WTC11 (cell line): ENCODE data around the gene CACNA1C. TPM values are rescaled to one million over a fixed set of nuclear protein-coding genes. Genes with fewer than 3 reads are reported as not detected.

Source experiments
- ATAC-seq: fragments of 200-7000 bp; cut with Tn5 transposase; 2 replicates; pipeline ENCODE4 v1.10.0; 2021; ENCODE audit warnings: mild to moderate bottlenecking, moderate library complexity
- CTCF ChIA-PET: fragments of 300-600 bp; sonication (Branson Sonifier 250); formaldehyde crosslinking; loops from one replicate; lab custom pipeline; 2021; ENCODE audit warnings: antibody characterized with exemption; lab: Charles Lee
- POLR2A ChIA-PET: fragments of 350-600 bp; sonication (Branson Sonifier 250); formaldehyde crosslinking; loops from one replicate; lab custom pipeline; 2021; ENCODE audit warnings: antibody characterized with exemption; lab: Charles Lee
- DNase-seq: peaks from one replicate; pipeline ENCODE4 v3.0.0; 2021; ENCODE audit warnings: low spot score
- H3K27ac Mint-ChIP-seq: 2 replicates; pipeline ENCODE4 v1.8.0; 2021; ENCODE audit warnings: mixed read lengths
- H3K27me3 Mint-ChIP-seq: 2 replicates; pipeline ENCODE4 v1.8.0; 2021; ENCODE audit warnings: low read depth, mild to moderate bottlenecking, moderate library complexity, mixed read lengths
- H3K36me3 Mint-ChIP-seq: 2 replicates; pipeline ENCODE4 v1.8.0; 2021; ENCODE audit warnings: mixed read lengths
- H3K4me1 Mint-ChIP-seq: 2 replicates; pipeline ENCODE4 v1.8.0; 2022; ENCODE audit warnings: mixed read lengths
- H3K4me3 Mint-ChIP-seq: 2 replicates; pipeline ENCODE4 v1.8.0; 2021; ENCODE audit warnings: mild to moderate bottlenecking, moderate library complexity, mixed read lengths
- H3K9me3 Mint-ChIP-seq: 2 replicates; pipeline ENCODE4 v1.8.0; 2021; ENCODE audit warnings: mixed read lengths
- ATF1 ChIP-seq: sonication (generic); formaldehyde crosslinking; IDR thresholded peaks from 2 replicates; pipeline ENCODE4 v1.8.1; 2023; ENCODE audit warnings: mild to moderate bottlenecking, moderate library complexity, missing genetic modification reagents
- CREB1 ChIP-seq: sonication (generic); formaldehyde crosslinking; IDR thresholded peaks from 2 replicates; pipeline ENCODE4 v1.8.0; 2023; ENCODE audit warnings: mild to moderate bottlenecking, missing genetic modification reagents
- CREM ChIP-seq: sonication (generic); formaldehyde crosslinking; IDR thresholded peaks from 2 replicates; pipeline ENCODE4 v1.8.1; 2022; ENCODE audit warnings: mild to moderate bottlenecking, missing genetic modification reagents, moderate library complexity
- E2F1 ChIP-seq: sonication (generic); formaldehyde crosslinking; IDR thresholded peaks from 2 replicates; pipeline ENCODE4 v1.8.0; 2022; ENCODE audit warnings: mild to moderate bottlenecking, missing genetic modification reagents
- FOXJ3 ChIP-seq: sonication (generic); formaldehyde crosslinking; IDR thresholded peaks from 2 replicates; pipeline ENCODE4 v1.9.0; 2021; ENCODE audit warnings: missing genetic modification reagents, mild to moderate bottlenecking, borderline replicate concordance
- FOXK1 ChIP-seq: sonication (generic); formaldehyde crosslinking; IDR thresholded peaks from 2 replicates; pipeline ENCODE4 v1.8.0; 2022; ENCODE audit warnings: mild to moderate bottlenecking, moderate library complexity, missing genetic modification reagents
- IRF2 ChIP-seq: sonication (generic); formaldehyde crosslinking; IDR thresholded peaks from 2 replicates; pipeline ENCODE4 v1.8.0; 2022; ENCODE audit warnings: low read depth, missing genetic modification reagents, borderline replicate concordance
- MLX ChIP-seq: sonication (generic); formaldehyde crosslinking; IDR thresholded peaks from 2 replicates; pipeline ENCODE4 v1.8.1; 2023; ENCODE audit warnings: mild to moderate bottlenecking, missing genetic modification reagents, moderate library complexity
- NFATC4 ChIP-seq: fragments of 250-450 bp; sonication (Bioruptor Pico); IDR thresholded peaks from 2 replicates; pipeline ENCODE4 v1.9.0; 2021; ENCODE audit warnings: mild to moderate bottlenecking
- NFYB ChIP-seq: sonication (generic); formaldehyde crosslinking; conservative IDR thresholded peaks from 2 replicates; pipeline ENCODE4 v1.8.0; 2022; ENCODE audit warnings: low read depth, missing genetic modification reagents
- TCF7 ChIP-seq: sonication (generic); formaldehyde crosslinking; IDR thresholded peaks from 2 replicates; pipeline ENCODE4 v1.8.0; 2022; ENCODE audit warnings: mild to moderate bottlenecking, low read depth, missing genetic modification reagents, moderate library complexity
- USF1 ChIP-seq: sonication (generic); formaldehyde crosslinking; IDR thresholded peaks from 2 replicates; pipeline ENCODE4 v1.8.0; 2022; ENCODE audit warnings: mild to moderate bottlenecking, missing genetic modification reagents
- ZNF121 ChIP-seq: sonication (generic); formaldehyde crosslinking; IDR thresholded peaks from 2 replicates; pipeline ENCODE4 v1.8.0; 2023; ENCODE audit warnings: missing genetic modification reagents
- ZNF232 ChIP-seq: sonication (generic); formaldehyde crosslinking; IDR thresholded peaks from 2 replicates; pipeline ENCODE4 v1.8.0; 2022; ENCODE audit warnings: mild to moderate bottlenecking, missing genetic modification reagents
- ZNF317 ChIP-seq: sonication (generic); formaldehyde crosslinking; IDR thresholded peaks from 2 replicates; pipeline ENCODE4 v1.8.1; 2023; ENCODE audit warnings: low read depth, mild to moderate bottlenecking, moderate library complexity, missing genetic modification reagents, borderline replicate concordance
- total RNA-seq: library from RNA; stranded (reverse); gene quantifications from 3 replicates; pipeline ENCODE4 v1.2.3, GENCODE V29; 2021
- TF ChIP-seq, protein P1 (sequence below): fragments of 200-600 bp; IDR thresholded peaks from 2 replicates; pipeline ENCODE4 v1.8.0; 2022; ENCODE audit warnings: antibody characterized with exemption
- TF ChIP-seq, protein P2 (sequence below): sonication (generic); formaldehyde crosslinking; IDR thresholded peaks from 2 replicates; pipeline ENCODE4 v1.8.1; 2022; ENCODE audit warnings: mild to moderate bottlenecking, missing genetic modification reagents, moderate library complexity, borderline replicate concordance
- TF ChIP-seq, protein P3 (sequence below): fragments of 250-450 bp; sonication (Bioruptor Pico); IDR thresholded peaks from 2 replicates; pipeline ENCODE4 v1.9.0; 2021; ENCODE audit warnings: mild to moderate bottlenecking
- TF ChIP-seq, protein P4 (sequence below): sonication (generic); formaldehyde crosslinking; IDR thresholded peaks from 2 replicates; pipeline ENCODE4 v1.8.1; 2023; ENCODE audit warnings: mild to moderate bottlenecking, missing genetic modification reagents, borderline replicate concordance
- TF ChIP-seq, protein P5 (sequence below): sonication (generic); formaldehyde crosslinking; IDR thresholded peaks from 2 replicates; pipeline ENCODE4 v1.8.1; 2023; ENCODE audit warnings: mild to moderate bottlenecking, missing genetic modification reagents, moderate library complexity
- TF ChIP-seq, protein P6 (sequence below): fragments of 250-450 bp; sonication (Bioruptor Pico); IDR thresholded peaks from 2 replicates; pipeline ENCODE4 v1.9.0; 2021; ENCODE audit warnings: mild to moderate bottlenecking, borderline replicate concordance

CACNA1C gene
- total RNA-seq, 1 experiment from 2014 or later = 1.7 TPM

DNA sequence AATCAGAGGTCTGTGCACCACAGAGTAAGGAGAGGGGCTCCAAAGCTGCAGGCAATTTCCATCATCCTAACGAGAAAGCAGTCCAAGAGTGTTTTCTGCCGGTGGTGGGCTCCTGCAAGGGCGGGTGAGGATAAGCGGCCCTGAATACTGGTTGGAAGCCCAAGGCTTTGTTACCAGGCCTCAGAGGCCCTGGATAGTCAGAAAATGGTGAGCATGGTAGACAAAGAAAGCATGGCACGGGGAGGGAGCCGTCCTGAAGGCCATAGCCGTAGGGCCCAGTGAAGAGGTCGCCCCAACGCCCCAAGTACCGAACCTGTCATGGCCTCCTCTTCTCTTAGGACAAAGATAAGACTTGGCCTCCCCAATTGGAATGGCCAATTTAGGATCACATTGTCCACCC, 435.3 kb downstream of the CACNA1C start (continued):
- TF ChIP-seq MLX (CRISPR knock-in tag) (no peak), NFYB (CRISPR knock-in tag) (no peak), ZNF121 (CRISPR knock-in tag) (no peak), FOXJ3 (CRISPR knock-in tag) (no peak), NFATC4 (CRISPR knock-in tag) (no peak), ATF1 (CRISPR knock-in tag) (no peak), ZNF317 (CRISPR knock-in tag) (no peak), TCF7 (CRISPR knock-in tag) (no peak), CREB1 (CRISPR knock-in tag) (no peak), USF1 (CRISPR knock-in tag) (no peak)
- TF ChIP-seq, protein P1, sequence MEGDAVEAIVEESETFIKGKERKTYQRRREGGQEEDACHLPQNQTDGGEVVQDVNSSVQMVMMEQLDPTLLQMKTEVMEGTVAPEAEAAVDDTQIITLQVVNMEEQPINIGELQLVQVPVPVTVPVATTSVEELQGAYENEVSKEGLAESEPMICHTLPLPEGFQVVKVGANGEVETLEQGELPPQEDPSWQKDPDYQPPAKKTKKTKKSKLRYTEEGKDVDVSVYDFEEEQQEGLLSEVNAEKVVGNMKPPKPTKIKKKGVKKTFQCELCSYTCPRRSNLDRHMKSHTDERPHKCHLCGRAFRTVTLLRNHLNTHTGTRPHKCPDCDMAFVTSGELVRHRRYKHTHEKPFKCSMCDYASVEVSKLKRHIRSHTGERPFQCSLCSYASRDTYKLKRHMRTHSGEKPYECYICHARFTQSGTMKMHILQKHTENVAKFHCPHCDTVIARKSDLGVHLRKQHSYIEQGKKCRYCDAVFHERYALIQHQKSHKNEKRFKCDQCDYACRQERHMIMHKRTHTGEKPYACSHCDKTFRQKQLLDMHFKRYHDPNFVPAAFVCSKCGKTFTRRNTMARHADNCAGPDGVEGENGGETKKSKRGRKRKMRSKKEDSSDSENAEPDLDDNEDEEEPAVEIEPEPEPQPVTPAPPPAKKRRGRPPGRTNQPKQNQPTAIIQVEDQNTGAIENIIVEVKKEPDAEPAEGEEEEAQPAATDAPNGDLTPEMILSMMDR = no peak
- TF ChIP-seq, protein P2, sequence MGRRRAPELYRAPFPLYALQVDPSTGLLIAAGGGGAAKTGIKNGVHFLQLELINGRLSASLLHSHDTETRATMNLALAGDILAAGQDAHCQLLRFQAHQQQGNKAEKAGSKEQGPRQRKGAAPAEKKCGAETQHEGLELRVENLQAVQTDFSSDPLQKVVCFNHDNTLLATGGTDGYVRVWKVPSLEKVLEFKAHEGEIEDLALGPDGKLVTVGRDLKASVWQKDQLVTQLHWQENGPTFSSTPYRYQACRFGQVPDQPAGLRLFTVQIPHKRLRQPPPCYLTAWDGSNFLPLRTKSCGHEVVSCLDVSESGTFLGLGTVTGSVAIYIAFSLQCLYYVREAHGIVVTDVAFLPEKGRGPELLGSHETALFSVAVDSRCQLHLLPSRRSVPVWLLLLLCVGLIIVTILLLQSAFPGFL = no peak
- TF ChIP-seq, protein P3, sequence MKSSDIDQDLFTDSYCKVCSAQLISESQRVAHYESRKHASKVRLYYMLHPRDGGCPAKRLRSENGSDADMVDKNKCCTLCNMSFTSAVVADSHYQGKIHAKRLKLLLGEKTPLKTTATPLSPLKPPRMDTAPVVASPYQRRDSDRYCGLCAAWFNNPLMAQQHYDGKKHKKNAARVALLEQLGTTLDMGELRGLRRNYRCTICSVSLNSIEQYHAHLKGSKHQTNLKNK (CRISPR knock-in tag) = no peak
- TF ChIP-seq, protein P4, sequence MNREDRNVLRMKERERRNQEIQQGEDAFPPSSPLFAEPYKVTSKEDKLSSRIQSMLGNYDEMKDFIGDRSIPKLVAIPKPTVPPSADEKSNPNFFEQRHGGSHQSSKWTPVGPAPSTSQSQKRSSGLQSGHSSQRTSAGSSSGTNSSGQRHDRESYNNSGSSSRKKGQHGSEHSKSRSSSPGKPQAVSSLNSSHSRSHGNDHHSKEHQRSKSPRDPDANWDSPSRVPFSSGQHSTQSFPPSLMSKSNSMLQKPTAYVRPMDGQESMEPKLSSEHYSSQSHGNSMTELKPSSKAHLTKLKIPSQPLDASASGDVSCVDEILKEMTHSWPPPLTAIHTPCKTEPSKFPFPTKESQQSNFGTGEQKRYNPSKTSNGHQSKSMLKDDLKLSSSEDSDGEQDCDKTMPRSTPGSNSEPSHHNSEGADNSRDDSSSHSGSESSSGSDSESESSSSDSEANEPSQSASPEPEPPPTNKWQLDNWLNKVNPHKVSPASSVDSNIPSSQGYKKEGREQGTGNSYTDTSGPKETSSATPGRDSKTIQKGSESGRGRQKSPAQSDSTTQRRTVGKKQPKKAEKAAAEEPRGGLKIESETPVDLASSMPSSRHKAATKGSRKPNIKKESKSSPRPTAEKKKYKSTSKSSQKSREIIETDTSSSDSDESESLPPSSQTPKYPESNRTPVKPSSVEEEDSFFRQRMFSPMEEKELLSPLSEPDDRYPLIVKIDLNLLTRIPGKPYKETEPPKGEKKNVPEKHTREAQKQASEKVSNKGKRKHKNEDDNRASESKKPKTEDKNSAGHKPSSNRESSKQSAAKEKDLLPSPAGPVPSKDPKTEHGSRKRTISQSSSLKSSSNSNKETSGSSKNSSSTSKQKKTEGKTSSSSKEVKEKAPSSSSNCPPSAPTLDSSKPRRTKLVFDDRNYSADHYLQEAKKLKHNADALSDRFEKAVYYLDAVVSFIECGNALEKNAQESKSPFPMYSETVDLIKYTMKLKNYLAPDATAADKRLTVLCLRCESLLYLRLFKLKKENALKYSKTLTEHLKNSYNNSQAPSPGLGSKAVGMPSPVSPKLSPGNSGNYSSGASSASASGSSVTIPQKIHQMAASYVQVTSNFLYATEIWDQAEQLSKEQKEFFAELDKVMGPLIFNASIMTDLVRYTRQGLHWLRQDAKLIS (CRISPR knock-in tag) = no peak
- TF ChIP-seq, protein P5, sequence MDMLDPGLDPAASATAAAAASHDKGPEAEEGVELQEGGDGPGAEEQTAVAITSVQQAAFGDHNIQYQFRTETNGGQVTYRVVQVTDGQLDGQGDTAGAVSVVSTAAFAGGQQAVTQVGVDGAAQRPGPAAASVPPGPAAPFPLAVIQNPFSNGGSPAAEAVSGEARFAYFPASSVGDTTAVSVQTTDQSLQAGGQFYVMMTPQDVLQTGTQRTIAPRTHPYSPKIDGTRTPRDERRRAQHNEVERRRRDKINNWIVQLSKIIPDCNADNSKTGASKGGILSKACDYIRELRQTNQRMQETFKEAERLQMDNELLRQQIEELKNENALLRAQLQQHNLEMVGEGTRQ (CRISPR knock-in tag) = no peak

DNA sequence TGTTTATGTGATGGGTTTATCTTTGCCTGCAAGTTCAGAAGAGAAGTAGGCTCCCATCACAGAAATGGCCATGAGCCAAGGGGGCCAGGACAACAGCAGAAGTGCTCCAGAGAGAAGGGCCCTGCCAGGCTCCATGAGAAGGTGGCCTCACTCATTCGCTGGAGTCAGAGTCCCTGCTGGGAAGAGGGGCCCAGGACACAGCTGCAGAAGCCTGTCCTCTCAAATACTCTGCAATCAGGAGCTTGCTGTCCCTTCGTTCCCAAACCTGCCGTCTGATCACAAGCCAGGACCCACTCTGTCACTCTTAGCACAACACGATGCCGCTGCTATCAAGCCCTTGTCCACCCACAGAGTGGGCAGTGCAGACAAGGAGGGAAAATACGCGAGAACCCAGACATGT, 435.8 kb downstream of the CACNA1C start:
- Mint-ChIP-seq H3K27me3 (no peaks in the 10 kb centered on the region), H3K9me3 (0 out of 2 replicates have a peak, but pooled peaks cover 3% of the 10 kb centered on the region), H3K27ac (no peak overlapping the region), H3K4me3 (no peak overlapping the region), H3K4me1 (no peaks in the 10 kb centered on the region), H3K36me3 (no peaks in the 10 kb centered on the region)
- CTCF ChIA-PET = no interaction called here
- POLR2A ChIA-PET = no interaction called here
- no peak for ATAC-seq
- DNase-seq = no peak
- TF ChIP-seq CREM (CRISPR knock-in tag) (no peak), IRF2 (CRISPR knock-in tag) (no peak), FOXK1 (CRISPR knock-in tag) (no peak), ZNF232 (CRISPR knock-in tag) (no peak), E2F1 (CRISPR knock-in tag) (no peak)
- TF ChIP-seq, protein P6, sequence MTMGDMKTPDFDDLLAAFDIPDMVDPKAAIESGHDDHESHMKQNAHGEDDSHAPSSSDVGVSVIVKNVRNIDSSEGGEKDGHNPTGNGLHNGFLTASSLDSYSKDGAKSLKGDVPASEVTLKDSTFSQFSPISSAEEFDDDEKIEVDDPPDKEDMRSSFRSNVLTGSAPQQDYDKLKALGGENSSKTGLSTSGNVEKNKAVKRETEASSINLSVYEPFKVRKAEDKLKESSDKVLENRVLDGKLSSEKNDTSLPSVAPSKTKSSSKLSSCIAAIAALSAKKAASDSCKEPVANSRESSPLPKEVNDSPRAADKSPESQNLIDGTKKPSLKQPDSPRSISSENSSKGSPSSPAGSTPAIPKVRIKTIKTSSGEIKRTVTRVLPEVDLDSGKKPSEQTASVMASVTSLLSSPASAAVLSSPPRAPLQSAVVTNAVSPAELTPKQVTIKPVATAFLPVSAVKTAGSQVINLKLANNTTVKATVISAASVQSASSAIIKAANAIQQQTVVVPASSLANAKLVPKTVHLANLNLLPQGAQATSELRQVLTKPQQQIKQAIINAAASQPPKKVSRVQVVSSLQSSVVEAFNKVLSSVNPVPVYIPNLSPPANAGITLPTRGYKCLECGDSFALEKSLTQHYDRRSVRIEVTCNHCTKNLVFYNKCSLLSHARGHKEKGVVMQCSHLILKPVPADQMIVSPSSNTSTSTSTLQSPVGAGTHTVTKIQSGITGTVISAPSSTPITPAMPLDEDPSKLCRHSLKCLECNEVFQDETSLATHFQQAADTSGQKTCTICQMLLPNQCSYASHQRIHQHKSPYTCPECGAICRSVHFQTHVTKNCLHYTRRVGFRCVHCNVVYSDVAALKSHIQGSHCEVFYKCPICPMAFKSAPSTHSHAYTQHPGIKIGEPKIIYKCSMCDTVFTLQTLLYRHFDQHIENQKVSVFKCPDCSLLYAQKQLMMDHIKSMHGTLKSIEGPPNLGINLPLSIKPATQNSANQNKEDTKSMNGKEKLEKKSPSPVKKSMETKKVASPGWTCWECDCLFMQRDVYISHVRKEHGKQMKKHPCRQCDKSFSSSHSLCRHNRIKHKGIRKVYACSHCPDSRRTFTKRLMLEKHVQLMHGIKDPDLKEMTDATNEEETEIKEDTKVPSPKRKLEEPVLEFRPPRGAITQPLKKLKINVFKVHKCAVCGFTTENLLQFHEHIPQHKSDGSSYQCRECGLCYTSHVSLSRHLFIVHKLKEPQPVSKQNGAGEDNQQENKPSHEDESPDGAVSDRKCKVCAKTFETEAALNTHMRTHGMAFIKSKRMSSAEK (CRISPR knock-in tag) = no peak
